ENCODE data around the gene RYR2. TPM values are rescaled to one million over a fixed set of nuclear protein-coding genes. Genes with fewer than 3 reads are reported as not detected.

RYR2 gene
- total RNA-seq, 6 experiments from 2014 or later, result 0.02 to 0.43 (median 0.16) TPM

DNA sequence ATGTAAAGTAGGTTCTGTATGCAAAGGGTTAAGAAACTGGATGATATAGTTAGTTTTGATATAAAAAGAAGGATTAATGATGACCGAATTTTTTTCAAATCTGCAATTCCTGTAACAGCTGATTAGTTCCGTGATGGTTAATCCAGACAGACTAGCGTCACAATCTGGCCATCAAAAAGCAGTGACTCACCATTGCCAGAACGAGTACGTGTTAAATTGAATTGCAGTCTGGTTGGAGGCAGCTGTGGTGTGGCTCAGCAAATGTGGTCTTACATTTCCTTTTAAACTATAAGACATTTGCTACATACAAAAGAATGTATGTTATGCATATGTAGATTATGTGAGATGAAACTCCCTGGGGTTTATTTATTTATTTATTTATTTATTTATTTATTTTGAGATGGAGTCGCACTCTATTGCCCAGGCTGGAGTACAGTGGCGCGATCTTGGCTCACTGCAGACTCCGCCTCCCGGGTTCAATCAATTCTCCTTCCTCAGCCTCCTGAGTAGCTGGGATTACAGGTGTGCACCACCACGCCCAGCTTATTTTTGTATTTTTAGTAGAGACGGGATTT lies 139.8 kb downstream of the RYR2 start:
- intact Hi-C loops (cut with DNase I), result no loop called here
- Histone ChIP-seq H3K27me3 (no peaks in the 10 kb centered on the region), H3K36me3 (no peaks in the 10 kb centered on the region), H3K9me3 (no peaks in the 10 kb centered on the region), H3K27ac (no peak overlapping the region), H3K4me3 (no peak overlapping the region), H3K4me1 (no peaks in the 10 kb centered on the region)
- WGBS (ENCODE audit: insufficient coverage, low coverage, low lambda C conversion rate, missing lambda C conversion rate), result 82% methylated on average over 10 of the region's 12 CpGs
- TF ChIP-seq, protein P1, sequence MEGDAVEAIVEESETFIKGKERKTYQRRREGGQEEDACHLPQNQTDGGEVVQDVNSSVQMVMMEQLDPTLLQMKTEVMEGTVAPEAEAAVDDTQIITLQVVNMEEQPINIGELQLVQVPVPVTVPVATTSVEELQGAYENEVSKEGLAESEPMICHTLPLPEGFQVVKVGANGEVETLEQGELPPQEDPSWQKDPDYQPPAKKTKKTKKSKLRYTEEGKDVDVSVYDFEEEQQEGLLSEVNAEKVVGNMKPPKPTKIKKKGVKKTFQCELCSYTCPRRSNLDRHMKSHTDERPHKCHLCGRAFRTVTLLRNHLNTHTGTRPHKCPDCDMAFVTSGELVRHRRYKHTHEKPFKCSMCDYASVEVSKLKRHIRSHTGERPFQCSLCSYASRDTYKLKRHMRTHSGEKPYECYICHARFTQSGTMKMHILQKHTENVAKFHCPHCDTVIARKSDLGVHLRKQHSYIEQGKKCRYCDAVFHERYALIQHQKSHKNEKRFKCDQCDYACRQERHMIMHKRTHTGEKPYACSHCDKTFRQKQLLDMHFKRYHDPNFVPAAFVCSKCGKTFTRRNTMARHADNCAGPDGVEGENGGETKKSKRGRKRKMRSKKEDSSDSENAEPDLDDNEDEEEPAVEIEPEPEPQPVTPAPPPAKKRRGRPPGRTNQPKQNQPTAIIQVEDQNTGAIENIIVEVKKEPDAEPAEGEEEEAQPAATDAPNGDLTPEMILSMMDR (IDR thresholded peaks at IDR 0.05), result no peak
- ATAC-seq, result no peak
- no peak for DNase-seq

DNA sequence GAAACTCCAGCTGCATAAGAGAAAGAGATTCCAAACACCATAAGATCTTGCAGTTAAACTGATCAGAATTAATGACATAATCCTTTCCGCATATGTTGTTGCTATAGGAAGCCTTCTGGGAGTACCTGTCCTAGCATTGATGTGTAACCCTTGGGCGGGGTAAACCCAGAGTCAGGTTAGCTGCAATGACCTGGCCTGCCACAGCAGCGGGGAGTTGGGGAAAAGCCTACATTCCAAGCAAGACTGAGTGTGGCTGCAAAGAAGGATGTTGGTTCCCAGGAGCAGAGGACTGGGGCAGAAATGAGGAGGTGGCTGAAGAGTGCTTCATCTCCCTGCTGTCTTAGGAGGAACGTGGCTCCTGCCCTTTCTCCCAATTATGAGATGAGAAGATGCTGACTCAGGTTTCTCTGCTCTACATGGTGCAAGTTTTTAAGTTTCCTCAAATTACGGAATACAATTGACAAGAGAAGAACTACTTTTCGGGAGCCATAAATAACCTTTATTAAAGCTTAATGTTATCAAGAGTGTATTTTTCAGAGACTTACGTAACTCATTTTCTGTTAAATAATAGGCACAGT lies 142.1 kb downstream of the RYR2 start:
- Histone ChIP-seq H3K4me3 (no peak overlapping the region), H3K9me3 (no peaks in the 10 kb centered on the region), H3K4me1 (no peaks in the 10 kb centered on the region), H3K36me3 (no peaks in the 10 kb centered on the region), H3K27ac (no peak overlapping the region), H3K27me3 (no peaks in the 10 kb centered on the region)
- DNase-seq (no peak), ATAC-seq (no peak)
- WGBS (ENCODE audit: insufficient coverage, low coverage, low lambda C conversion rate, missing lambda C conversion rate), result 53% methylated on average over 7 of the region's 7 CpGs
- intact Hi-C loops (cut with DNase I), result no loop called here
- TF ChIP-seq, protein P1 (IDR thresholded peaks at IDR 0.05), result no peak
- TF ChIP-seq POLR2A (IDR thresholded peaks at IDR 0.05), result no peak

DNA sequence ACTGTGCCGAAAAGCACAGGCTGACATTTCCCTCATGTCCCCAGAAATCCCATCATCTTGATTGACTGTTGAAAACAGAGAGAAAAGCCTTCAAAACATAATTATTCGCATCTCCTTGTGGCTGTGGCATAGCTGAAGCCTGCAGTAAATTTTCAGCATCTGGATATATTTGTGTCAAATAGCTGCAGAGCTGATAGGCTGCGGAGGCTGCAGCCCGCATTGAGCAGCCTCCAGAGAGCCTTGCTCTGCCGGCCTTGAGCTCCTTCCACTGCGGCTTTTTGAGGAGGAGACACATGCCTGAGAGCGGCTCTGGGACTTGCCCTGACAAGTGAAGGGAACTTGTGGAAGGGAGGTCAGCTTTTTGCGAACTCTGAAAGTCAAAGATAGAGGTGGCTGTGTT lies 144.7 kb downstream of the RYR2 start:
- TF ChIP-seq, protein P1 (IDR thresholded peaks at IDR 0.05), result no peak
- no peak for TF ChIP-seq POLR2A (IDR thresholded peaks at IDR 0.05)
- no peaks in the 10 kb centered on the region for H3K27me3 ChIP-seq
- H3K36me3 ChIP-seq, result no peaks in the 10 kb centered on the region
- no peak for DNase-seq
- H3K27ac ChIP-seq, result no peak overlapping the region
- 28% methylated on average over 5 of the region's 8 CpGs for WGBS (ENCODE audit: insufficient coverage, low coverage, low lambda C conversion rate, missing lambda C conversion rate)
- H3K4me3 ChIP-seq, result no peak overlapping the region
- ATAC-seq, result no peak
- H3K9me3 ChIP-seq, result no peaks in the 10 kb centered on the region
- intact Hi-C loops (cut with DNase I), result no loop called here
- H3K4me1 ChIP-seq, result no peaks in the 10 kb centered on the region

DNA sequence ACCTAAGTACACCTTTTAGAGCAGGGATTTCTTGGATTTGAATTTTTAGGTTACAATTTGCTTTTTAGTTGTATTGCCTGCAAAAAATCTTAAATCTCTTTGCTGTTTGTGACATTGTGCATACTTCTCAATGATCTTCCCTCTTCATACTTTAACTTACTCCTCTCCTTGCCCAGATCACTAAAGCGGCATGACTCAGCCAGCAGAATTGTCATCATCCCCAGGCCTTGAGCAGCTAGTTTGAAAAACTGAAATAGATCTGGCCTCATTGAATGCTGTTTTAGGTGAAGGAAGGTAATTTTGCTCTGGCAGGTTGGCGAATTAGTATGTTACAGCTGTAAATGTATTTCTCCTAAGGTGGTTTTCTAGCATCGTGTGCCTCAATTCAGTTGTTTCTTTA lies 145.9 kb downstream of the RYR2 start:
- no peaks in the 10 kb centered on the region for H3K36me3 ChIP-seq
- H3K9me3 ChIP-seq, result no peaks in the 10 kb centered on the region
- H3K4me3 ChIP-seq, result no peak overlapping the region
- H3K27ac ChIP-seq, result no peak overlapping the region
- intact Hi-C loops (cut with DNase I), result no loop called here
- no peaks in the 10 kb centered on the region for H3K4me1 ChIP-seq
- no peak for DNase-seq
- WGBS (ENCODE audit: insufficient coverage, low coverage, low lambda C conversion rate, missing lambda C conversion rate), result 64% methylated on average over 3 of the region's 3 CpGs
- no peak for ATAC-seq
- H3K27me3 ChIP-seq, result no peaks in the 10 kb centered on the region
- TF ChIP-seq, protein P1 (IDR thresholded peaks at IDR 0.05), result no peak
- TF ChIP-seq POLR2A (IDR thresholded peaks at IDR 0.05), result no peak
